NCI-H1092 treated with DMSO at 0.1 percent for 48 hours (cell line): ENCODE results near the gene ITGB3.
"Not testable (repeated sequence)": the region's sequence is repeated elsewhere in the genome, so short reads cannot be mapped to it uniquely, and the experiment has no call there.

ENCODE experiments used
- DNase-seq: peaks from one replicate; lab custom pipeline; 2025; lab: John Stamatoyannopoulos, UW

Gene ITGB3

DNA sequence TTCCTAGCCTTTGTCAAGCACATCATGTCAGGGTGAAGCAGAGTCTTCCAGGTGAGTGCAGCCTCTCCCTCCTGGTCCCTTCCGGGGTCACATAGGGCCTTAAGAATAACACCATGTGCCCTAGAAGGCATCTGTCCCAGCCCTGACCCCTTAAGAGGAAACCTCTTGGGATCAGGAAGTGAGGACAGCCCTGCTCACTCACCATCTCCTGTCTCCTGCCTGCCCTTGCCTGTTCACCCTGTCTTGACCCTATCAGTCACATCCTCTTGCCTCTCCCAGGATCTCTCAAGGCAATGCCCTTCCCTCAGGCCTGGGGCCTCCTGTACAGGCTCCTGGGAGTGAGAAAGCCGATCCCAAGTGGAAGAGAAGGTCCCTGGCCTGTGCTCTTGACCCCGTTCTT lies 30.6 kb upstream of the ITGB3 start:
- no peak for DNase-seq

DNA sequence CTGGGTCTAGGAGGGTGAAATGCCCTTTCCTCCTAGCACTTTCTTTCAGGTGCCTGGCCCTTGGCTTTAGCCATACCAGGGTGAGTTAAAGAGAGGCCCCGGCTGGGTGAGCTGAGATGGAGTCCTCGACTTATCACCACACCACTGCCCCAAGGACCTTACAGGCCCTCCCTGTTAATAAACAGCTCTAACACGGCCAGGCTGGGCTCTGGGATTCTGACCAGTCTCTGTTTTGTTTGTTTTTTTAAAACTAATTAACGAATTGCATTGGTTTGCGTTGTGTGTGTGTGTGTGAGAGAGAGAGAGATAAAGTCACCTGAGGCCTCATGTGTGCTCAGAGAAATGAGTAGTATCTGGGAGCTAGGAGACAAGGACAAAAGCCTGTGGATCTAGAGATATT lies 30.2 kb upstream of the ITGB3 start:
- no peak for DNase-seq

DNA sequence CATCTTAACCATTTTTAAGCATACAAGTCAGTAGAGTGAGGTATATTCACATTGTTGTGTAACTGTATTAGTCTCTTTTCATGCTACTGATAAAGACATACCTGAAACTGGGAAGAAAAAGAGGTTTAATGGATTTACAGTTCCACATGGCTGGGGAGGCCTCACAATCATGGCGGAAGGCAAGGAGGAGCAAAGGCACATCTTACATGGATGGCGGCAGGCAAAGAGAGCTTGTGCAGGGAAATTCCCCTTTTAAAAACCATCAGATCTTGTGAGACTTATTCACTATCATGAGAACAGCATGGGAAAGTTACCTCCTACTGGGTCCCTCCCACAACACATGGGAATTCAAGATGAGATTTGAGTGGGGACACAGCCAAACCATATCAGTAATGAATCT lies 29.6 kb upstream of the ITGB3 start:
- not testable (repeated sequence) for DNase-seq

GRCh38 chr17:47224966-47225365 lies 28.7 kb upstream of the ITGB3 start:
- no peak for DNase-seq

DNA sequence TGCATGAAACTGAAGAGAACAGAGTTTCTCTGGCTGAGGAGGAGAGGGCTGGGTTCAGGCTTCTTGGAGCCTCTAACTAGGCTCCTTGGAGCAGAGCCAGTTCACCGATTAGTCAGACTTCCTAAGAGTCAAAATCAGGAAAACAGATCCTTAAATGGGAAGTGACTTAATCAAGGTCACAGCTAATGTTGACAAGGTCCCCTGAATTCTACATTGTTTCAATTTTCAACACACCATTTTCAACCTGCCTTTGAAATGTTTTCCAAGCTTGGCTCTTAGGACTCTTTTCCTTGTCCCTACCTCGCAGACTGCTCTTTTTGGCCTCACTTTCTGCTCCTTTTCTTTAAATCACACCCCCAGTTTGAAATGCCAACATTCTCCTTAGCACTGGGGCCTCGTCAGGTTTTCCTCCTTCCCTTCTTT lies 28.2 kb upstream of the ITGB3 start:
- no peak for DNase-seq

DNA sequence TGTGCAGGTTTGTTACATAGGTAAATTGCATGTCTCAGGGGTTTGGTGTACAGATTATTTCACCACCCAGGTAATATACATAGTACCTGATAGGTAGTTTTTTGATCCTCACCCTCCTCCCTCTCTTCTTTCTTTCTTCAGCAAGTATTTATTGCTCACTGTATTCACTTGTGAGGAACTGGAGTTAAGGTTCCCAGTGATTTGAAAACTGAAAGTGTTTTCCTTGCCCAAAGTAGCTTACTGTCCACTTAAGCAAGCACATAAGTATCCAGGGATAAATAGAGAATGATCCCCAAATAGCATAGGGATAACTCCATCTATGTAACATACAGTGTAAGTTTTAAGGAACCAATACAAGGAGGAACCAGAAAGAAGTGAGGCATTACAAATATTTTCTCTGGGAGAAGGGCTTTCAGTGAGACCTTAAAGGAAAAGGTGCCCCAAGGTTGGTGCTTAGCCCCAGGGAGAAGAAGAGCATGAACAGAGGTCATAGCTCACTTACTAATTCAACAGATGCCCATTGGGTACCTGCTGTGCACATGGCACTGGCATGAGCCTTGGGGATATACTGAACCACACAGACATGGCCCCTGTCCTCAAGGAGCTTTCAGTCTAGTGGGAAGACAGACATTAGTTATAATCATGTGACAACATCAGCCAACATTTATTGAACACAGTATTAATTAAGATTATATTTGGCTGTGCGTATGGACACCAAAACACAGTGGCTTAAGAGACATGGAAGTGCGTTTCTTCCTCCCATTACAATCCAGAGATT lies 27.5 kb upstream of the ITGB3 start:
- DNase-seq = no peak

GRCh38 chr17:47227862-47228261 lies 25.8 kb upstream of the ITGB3 start:
- DNase-seq = no peak

DNA sequence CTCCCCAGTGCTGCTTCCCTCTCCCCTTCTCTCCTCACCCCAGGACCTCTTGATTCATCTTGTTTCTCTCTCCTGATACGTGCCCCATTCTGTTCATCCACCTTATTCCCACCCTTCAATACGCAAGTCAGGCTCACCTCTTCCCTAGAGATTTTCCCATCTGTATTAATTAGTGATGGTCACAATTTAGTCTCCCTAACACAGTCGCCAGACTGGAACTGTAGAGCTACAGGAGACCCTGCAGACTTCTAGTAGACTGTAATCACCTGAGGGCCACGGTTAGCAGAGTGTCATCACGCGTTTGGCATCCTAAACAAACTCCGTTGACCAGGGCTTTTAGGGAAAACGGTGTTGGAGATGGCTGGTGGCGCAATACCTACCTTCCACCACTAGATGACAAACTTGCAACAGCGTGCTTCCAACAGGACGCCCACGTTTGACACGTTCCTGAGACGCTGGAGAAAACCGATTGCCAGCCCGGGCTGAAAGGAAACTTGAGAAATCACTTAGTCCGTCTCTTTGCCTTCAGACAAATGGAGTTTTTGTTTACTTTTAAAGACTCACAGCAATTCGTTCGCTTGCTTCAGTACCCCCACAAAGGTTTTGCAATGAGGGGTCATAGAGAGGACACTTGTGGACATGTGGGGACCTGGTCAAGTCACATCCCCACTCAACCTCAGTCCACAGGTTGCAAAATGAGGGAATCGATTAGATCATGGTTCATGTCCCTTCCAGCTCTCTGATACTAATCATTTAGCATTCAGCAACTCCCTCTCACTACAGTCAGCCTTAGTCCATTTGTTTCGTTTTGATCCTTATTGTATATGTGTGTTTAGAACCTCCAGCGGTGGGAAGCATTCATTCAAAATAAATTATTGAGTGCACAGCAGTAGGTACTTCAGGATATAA lies 23.8 kb upstream of the ITGB3 start:
- DNase-seq = peak; percentile 76

- no peak for DNase-seq
These were observed 22.8 kb upstream of the ITGB3 start for GRCh38 chr17:47230864-47231263.

DNA sequence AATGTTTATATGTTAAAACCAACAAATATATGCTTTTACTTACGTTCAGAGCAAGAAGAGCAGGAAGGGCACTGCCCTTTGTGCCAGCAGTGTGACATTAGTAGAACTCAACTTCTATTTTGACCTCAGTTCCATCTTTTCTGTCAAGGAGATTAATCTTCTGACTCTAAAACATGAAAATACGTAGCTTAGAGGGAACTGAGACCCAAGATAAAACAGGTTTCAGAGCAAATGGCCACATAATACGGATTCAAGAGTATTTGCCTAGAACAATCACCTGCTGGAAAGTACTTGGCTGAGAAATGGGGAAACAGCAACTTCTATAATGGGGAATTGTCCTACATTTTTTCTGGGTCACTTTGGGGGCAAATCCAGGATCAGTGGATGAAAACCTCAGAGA lies 22.3 kb upstream of the ITGB3 start:
- DNase-seq = no peak

- no peak for DNase-seq
These were observed 21.8 kb upstream of the ITGB3 start for GRCh38 chr17:47231866-47232265.

- no peak for DNase-seq
These were observed 21.2 kb upstream of the ITGB3 start for GRCh38 chr17:47232465-47232864.

GRCh38 chr17:47235506-47235905 lies 18.1 kb upstream of the ITGB3 start:
- no peak for DNase-seq

GRCh38 chr17:47235923-47236322 lies 17.7 kb upstream of the ITGB3 start:
- no peak for DNase-seq

GRCh38 chr17:47237841-47238240 lies 15.8 kb upstream of the ITGB3 start:
- DNase-seq = no peak

DNA sequence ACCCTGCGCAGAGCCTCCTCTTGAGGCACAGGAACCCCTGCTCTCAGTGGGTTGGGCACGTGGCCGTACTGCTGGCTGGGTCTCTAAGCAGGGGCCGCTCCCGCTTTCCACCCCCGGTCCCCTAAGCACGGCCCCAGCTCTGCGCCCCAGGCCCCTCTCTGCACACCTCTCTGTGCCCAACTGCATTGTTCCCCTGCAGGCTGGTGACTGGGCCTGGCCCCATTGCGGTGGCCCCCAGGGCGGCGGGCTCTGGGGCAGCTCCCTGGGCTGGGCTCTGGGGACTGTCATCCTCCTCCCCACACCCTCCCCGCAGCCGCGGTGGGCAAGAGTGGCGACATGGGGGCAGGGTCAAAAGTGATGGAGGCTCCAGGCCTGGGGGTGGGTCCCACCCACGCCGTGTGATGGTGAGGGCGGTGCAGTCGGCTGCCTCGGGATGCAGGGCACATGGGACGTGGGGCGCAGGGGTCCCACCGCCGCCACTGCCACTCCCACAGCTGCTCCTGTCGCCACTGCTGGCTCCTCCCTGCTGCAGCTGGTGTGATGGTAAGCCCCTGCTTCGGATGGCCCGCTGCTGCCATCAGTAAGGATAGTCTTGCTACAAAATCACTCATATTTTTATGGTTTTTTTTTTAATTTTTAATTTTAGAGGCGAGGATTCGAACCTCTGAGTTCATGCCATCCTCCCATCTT lies 15.2 kb upstream of the ITGB3 start:
- DNase-seq = no peak

GRCh38 chr17:47239619-47239966 lies 14.0 kb upstream of the ITGB3 start:
- no peak for DNase-seq

GRCh38 chr17:47239967-47240651 lies 13.5 kb upstream of the ITGB3 start:
- peak; percentile 23 for DNase-seq

GRCh38 chr17:47240806-47241205 lies 12.8 kb upstream of the ITGB3 start:
- DNase-seq = no peak

DNA sequence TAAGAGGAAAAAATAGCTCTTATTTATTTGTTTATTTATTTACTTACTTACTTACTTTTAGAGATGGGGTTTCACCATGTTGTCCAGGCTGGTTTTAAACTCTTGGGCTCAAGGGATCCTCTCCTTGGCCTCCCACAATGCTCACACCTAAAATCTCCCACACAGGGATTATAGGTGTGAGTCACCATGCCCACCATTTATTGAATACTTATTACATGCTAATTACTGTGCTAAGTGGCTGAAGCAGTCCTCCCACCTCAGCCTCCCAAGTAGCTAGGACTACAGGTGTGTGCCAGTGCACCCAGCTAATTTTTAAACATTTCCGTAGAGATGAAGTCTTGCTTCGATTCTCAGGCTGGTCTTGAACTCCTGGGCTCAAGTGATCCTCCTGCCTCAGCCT lies 11.0 kb upstream of the ITGB3 start:
- no peak for DNase-seq

DNA sequence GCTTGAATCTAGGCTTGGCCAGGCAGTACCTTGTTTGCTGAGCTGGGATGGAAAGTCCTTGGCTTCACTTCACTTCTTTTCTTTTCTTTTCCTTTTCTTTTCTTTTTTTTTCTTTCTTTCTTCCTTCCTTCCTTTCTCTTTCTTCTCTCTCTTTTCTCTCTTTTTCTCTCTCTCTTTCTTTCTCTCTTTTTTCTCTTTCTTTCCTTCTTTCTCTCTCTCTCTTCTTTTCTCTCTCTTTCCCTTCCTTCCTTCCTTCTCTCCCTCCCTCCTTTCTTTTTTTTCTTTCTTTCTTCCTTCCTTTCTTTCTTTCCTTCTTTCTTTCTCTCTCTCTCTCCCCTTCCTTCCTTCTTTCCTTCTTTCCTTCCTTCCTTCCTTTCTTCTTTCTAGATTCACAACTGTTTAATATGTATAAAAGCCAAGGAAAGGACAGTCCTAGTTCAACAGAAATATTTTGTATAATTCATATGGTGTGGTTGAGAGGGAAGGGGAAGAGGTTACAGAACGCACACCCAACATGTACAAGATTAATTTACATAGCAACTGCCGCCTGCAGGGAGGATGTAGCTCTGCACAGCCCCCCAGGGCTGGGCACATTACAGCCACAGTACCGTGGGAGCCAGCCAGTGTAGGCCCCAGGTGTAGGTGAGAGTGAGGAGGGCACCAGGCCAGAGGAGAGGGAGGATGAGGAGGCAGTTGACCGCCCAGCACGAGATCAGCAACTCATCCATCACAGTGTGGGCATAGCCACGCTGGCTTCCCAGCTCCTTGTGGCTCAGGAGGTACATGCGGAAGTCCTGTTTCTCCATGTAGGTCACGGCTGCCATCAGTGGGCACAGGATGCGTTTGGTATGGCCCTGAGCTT lies 9.7 kb upstream of the ITGB3 start:
- no peak for DNase-seq
